ENCODE results near the gene TRDN.

DNA sequence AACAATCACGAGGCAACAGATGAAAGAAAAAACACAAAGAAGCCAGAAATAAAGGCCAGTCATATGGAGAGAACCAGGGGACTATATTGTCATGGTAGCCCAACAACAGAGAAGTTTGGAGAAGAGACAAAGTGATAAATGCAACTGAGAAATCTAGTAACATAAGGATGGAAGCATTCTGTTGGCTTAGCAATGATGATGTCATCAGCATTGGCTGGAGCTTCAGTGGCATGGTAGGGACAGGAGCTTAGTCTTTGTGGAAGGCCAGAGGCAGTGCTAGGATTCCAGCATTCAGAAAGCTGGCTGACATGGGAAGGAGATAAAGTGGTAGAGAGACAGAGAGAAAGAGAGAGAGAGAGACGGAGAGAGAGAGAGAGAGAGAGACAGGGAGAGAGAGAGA, 276.4 kb downstream of the TRDN start:
- TF ChIP-seq, protein P1, sequence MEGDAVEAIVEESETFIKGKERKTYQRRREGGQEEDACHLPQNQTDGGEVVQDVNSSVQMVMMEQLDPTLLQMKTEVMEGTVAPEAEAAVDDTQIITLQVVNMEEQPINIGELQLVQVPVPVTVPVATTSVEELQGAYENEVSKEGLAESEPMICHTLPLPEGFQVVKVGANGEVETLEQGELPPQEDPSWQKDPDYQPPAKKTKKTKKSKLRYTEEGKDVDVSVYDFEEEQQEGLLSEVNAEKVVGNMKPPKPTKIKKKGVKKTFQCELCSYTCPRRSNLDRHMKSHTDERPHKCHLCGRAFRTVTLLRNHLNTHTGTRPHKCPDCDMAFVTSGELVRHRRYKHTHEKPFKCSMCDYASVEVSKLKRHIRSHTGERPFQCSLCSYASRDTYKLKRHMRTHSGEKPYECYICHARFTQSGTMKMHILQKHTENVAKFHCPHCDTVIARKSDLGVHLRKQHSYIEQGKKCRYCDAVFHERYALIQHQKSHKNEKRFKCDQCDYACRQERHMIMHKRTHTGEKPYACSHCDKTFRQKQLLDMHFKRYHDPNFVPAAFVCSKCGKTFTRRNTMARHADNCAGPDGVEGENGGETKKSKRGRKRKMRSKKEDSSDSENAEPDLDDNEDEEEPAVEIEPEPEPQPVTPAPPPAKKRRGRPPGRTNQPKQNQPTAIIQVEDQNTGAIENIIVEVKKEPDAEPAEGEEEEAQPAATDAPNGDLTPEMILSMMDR (IDR thresholded peaks at IDR 0.05; ENCODE audit: low read depth, low read length, poor library complexity, severe bottlenecking): no peak
- TF ChIP-seq EZH2phosphoT487 (IDR thresholded peaks at IDR 0.05; ENCODE audit: borderline replicate concordance, low read length): no peak

Measured in DOHH2 (cell line).